Left ventricle myocardium inferior (tissue), 1 donor: ENCODE measurements around the gene P3H2. TPM values are rescaled to one million over a fixed set of nuclear protein-coding genes. Genes with fewer than 3 reads are reported as not detected.
A peak's percentile ranks its signal among the peaks of the same experiment; 100 is the strongest.

ENCODE experiments used
- DNase-seq: peaks from one replicate; pipeline ENCODE4 v3.0.0-alpha.2; 2020
- H3K27ac ChIP-seq: fragments of 200-600 bp; replicated peaks from 2 replicates; pipeline ENCODE4 v1.8.0; 2021
- H3K27me3 ChIP-seq: fragments of 200-600 bp; 2 replicates; pipeline ENCODE4 v1.8.0; 2021; ENCODE audit warnings: low read depth
- H3K36me3 ChIP-seq: fragments of 200-600 bp; 2 replicates; pipeline ENCODE4 v1.8.0; 2021
- H3K4me1 ChIP-seq: fragments of 200-600 bp; 2 replicates; pipeline ENCODE4 v1.8.0; 2021
- H3K4me3 ChIP-seq: fragments of 200-600 bp; 2 replicates; pipeline ENCODE4 v1.8.0; 2021; ENCODE audit warnings: mild to moderate bottlenecking, moderate library complexity
- H3K9me3 ChIP-seq: fragments of 200-600 bp; replicated peaks from 2 replicates; pipeline ENCODE4 v1.8.0; 2021
- intact Hi-C: fragments of 100-400 bp; cut with micrococcal nuclease; formaldehyde crosslinking; loops from one replicate; pipeline ENCODE4 v1.11.0; 2022
- total RNA-seq: library from RNA; stranded (reverse); fragmentation: NEBNext Ultra II Directional; extraction: Animal tissue kit (Norgen Biotek cat#: 25700); gene quantifications from one replicate; pipeline ENCODE4 v1.2.1, GENCODE V29; 2021
- TF ChIP-seq, protein P1 (sequence below): fragments of 200-600 bp; IDR thresholded peaks from 2 replicates; pipeline ENCODE4 v1.8.0; 2021; ENCODE audit warnings: antibody characterized with exemption, mild to moderate bottlenecking, borderline replicate concordance
- donor health status: DM: no; HTN: yes; CAD: no; lungs with severe emphysema.

The P3H2 gene
- total RNA-seq, 1 donor from 2014 or later, result 0.82 TPM

DNA sequence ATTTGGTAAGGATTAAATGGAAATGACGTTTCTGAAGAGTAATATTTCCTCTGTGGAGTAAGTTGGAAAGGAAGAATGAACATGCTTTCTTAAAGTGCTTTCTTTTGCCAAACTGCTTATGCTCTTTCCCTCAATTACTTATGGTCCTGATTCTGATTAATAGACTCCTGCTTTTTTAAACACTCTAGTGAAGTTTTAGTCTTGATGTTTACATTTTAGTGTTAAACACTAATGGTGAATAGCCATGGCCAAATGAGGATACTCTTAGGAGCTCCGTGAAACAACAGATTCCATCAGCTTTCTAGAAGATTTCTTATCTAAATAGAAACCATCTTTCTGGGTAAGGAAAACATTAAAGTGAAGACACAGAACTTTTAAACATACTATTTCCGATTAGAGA is 117.6 kb downstream of the P3H2 start:
- DNase-seq, result no peak
- Histone ChIP-seq H3K27ac (no peak overlapping the region), H3K27me3 (no peaks in the 10 kb centered on the region), H3K4me3 (no peak overlapping the region), H3K9me3 (no peaks in the 10 kb centered on the region), H3K4me1 (peaks cover 6% of the 10 kb centered on the region), H3K36me3 (no peaks in the 10 kb centered on the region)
- TF ChIP-seq, protein P1, sequence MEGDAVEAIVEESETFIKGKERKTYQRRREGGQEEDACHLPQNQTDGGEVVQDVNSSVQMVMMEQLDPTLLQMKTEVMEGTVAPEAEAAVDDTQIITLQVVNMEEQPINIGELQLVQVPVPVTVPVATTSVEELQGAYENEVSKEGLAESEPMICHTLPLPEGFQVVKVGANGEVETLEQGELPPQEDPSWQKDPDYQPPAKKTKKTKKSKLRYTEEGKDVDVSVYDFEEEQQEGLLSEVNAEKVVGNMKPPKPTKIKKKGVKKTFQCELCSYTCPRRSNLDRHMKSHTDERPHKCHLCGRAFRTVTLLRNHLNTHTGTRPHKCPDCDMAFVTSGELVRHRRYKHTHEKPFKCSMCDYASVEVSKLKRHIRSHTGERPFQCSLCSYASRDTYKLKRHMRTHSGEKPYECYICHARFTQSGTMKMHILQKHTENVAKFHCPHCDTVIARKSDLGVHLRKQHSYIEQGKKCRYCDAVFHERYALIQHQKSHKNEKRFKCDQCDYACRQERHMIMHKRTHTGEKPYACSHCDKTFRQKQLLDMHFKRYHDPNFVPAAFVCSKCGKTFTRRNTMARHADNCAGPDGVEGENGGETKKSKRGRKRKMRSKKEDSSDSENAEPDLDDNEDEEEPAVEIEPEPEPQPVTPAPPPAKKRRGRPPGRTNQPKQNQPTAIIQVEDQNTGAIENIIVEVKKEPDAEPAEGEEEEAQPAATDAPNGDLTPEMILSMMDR, result no peak
- intact Hi-C loops, result no loop called here

- intact Hi-C loops, result no loop called here
- peaks cover 6% of the 10 kb centered on the region for H3K4me1 ChIP-seq
- H3K36me3 ChIP-seq, result no peaks in the 10 kb centered on the region
- no peak overlapping the region for H3K27ac ChIP-seq
- H3K4me3 ChIP-seq, result no peak overlapping the region
- H3K27me3 ChIP-seq, result no peaks in the 10 kb centered on the region
- DNase-seq, result no peak
- TF ChIP-seq, protein P1, result no peak
- no peaks in the 10 kb centered on the region for H3K9me3 ChIP-seq
Measured at GRCh38 chr3:190001426-190001825, 119.3 kb downstream of the P3H2 start.

DNA sequence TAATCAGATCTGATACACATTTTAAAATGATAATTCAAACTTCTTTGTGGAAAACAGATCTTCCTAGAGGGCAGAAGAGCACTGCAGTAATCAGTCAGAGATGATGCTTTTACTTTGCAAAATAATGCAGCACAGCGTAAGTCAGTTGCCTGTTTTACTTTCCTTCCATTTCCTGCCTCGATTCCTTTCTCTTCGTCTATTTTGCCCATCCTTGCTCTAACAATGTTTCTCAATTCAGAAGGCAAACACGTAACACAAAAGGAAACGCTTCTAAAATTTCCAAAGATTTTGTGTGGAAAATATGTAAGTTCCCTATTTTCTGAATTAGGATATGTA is 119.9 kb downstream of the P3H2 start:
- H3K9me3 ChIP-seq, result no peaks in the 10 kb centered on the region

DNA sequence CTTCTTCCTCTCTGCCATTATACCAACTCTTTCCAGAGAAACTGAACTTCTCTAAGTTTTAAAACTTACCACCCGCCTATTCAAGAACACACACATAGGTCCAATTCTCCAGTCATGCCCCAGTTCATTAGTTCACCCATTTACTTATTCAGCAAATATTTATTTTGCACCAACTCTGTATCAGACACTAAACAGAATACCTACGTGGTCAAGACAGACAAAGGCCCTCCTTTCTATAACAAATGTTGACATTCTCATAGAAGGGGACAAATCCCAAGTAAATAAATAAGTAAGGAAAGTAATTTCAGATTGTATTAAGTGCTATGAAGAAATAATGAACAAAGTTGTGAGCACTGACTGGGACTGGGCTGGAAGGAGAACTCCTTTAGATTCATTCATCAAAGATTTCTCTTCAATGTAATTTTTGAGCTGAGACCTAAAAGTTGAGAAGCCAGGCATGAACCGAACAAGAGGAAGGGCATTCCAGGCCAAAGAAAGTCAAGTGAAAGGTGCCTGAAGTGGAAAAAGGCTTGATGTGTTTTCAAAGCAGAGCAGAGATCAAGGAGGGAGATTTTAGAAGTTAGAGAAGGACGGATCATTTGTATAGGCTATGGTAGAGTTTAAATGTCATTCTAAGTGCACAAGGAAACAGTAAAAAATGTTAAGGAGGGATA is 120.4 kb downstream of the P3H2 start:
- H3K9me3 ChIP-seq, result no peaks in the 10 kb centered on the region
- no peaks in the 10 kb centered on the region for H3K27me3 ChIP-seq
- peaks cover 6% of the 10 kb centered on the region for H3K4me1 ChIP-seq
- H3K27ac ChIP-seq, result no peak overlapping the region
- intact Hi-C loops, result no loop called here
- no peak overlapping the region for H3K4me3 ChIP-seq
- no peaks in the 10 kb centered on the region for H3K36me3 ChIP-seq
- TF ChIP-seq, protein P1, result no peak
- no peak for DNase-seq

More for the DNA sequence above, 119.9 kb downstream of the P3H2 start:
- intact Hi-C loops, result no loop called here
- Histone ChIP-seq H3K4me3 (peak overlapping the region; percentile 11), H3K27ac (no peak overlapping the region), H3K36me3 (no peaks in the 10 kb centered on the region), H3K4me1 (peaks cover 6% of the 10 kb centered on the region), H3K27me3 (no peaks in the 10 kb centered on the region)
- DNase-seq, result no peak
- TF ChIP-seq, protein P1, result no peak

DNA sequence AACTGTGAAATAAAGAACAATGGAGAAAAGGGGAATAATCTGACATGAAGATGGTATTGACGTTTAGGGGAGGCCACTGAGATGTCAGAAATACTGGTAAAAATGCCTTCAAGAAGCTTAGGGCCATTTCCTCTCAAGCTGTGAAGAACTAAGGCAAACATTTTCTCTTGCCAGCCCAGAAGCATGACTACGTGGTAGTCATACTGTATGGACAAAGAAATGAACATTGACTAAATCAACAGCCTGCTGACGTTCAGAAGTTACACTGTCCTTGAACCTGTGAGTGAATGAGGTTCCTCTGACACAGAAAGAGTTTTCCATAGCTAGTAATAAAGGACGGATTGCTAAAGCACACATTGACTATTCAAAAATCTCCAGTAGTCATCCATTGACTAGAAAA is 121.0 kb downstream of the P3H2 start:
- no peaks in the 10 kb centered on the region for H3K9me3 ChIP-seq
- H3K27me3 ChIP-seq, result no peaks in the 10 kb centered on the region
- TF ChIP-seq, protein P1, result no peak
- H3K4me1 ChIP-seq, result peaks cover 6% of the 10 kb centered on the region
- intact Hi-C loops, result no loop called here
- no peak overlapping the region for H3K4me3 ChIP-seq
- no peaks in the 10 kb centered on the region for H3K36me3 ChIP-seq
- no peak for DNase-seq
- H3K27ac ChIP-seq, result no peak overlapping the region

GRCh38 chr3:189995129-189995528 is 125.6 kb downstream of the P3H2 start:
- Histone ChIP-seq H3K9me3 (no peaks in the 10 kb centered on the region), H3K4me1 (no peaks in the 10 kb centered on the region), H3K36me3 (no peaks in the 10 kb centered on the region), H3K27ac (no peak overlapping the region), H3K4me3 (no peak overlapping the region), H3K27me3 (no peaks in the 10 kb centered on the region)
- no peak for DNase-seq
- TF ChIP-seq, protein P1, result no peak
- intact Hi-C loops, result no loop called here
